ENCODE results near the gene STIL. TPM values are rescaled to one million over a fixed set of nuclear protein-coding genes. Genes with fewer than 3 reads are reported as not detected.

Gene STIL
- total and polyA plus RNA-seq, 2 donors from 2014 or later = 0.28 to 2.5 TPM

GRCh38 chr1:47340227-47340626 is 26.3 kb upstream of the STIL start:
- H3K36me3 ChIP-seq (ENCODE audit: control insufficient read depth in 2 of 3, insufficient read depth in 3 of 3, low read length in 3 of 3) = no peaks in the 10 kb centered on the region
- no peak overlapping the region for H3K27ac ChIP-seq (ENCODE audit: low read depth in 2 of 2, low read length in 2 of 2)
- H3K27me3 ChIP-seq (ENCODE audit: control insufficient read depth, insufficient read depth, low read length) = no peaks in the 10 kb centered on the region
- H3K4me3 ChIP-seq (ENCODE audit: low read length in 3 of 3) = no peak overlapping the region
- no peak for DNase-seq
- no peaks in the 10 kb centered on the region for H3K9me3 ChIP-seq (ENCODE audit: control insufficient read depth in 2 of 3, insufficient read depth in 1 of 3, low read length in 3 of 3)
- peaks cover 0 to 1% (median 0%) of the 10 kb centered on the region in 3 donors for H3K4me1 ChIP-seq (ENCODE audit: control insufficient read depth in 2 of 3, insufficient read depth in 2 of 3, low read depth in 1 of 3, low read length in 3 of 3)
- intact Hi-C loops (cut with DNase I) = no loop called here
- H3K9ac ChIP-seq (ENCODE audit: low read length in 3 of 3) = no peak overlapping the region
- no peak for FAIRE-seq
- TF ChIP-seq CTCF (IDR thresholded peaks at IDR 0.05; ENCODE audit: borderline replicate concordance, extremely low read depth, insufficient read depth) = no peak

- no peak overlapping the region for H3K9ac ChIP-seq (ENCODE audit: low read length in 3 of 3)
- intact Hi-C loops (cut with DNase I) = no loop called here
- no peaks in the 10 kb centered on the region for H3K9me3 ChIP-seq (ENCODE audit: control insufficient read depth in 2 of 3, insufficient read depth in 1 of 3, low read length in 3 of 3)
- H3K4me3 ChIP-seq (ENCODE audit: low read length in 3 of 3) = no peak overlapping the region
- no peaks in the 10 kb centered on the region for H3K27me3 ChIP-seq (ENCODE audit: control insufficient read depth, insufficient read depth, low read length)
- no peak for FAIRE-seq
- no peak overlapping the region for H3K27ac ChIP-seq (ENCODE audit: low read depth in 2 of 2, low read length in 2 of 2)
- no peak for TF ChIP-seq CTCF (IDR thresholded peaks at IDR 0.05; ENCODE audit: borderline replicate concordance, extremely low read depth, insufficient read depth)
- peaks cover 0 to 7% (median 0%) of the 10 kb centered on the region in 3 donors for H3K4me1 ChIP-seq (ENCODE audit: control insufficient read depth in 2 of 3, insufficient read depth in 2 of 3, low read depth in 1 of 3, low read length in 3 of 3)
- H3K36me3 ChIP-seq (ENCODE audit: control insufficient read depth in 2 of 3, insufficient read depth in 3 of 3, low read length in 3 of 3) = no peaks in the 10 kb centered on the region
- no peak for DNase-seq
Observed at GRCh38 chr1:47338249-47339077, 24.5 kb upstream of the STIL start.

- no peak for DNase-seq
- FAIRE-seq = peak; percentile 27
- intact Hi-C loops (cut with DNase I) = no loop called here
- no peaks in the 10 kb centered on the region for H3K9me3 ChIP-seq (ENCODE audit: control insufficient read depth in 2 of 3, insufficient read depth in 1 of 3, low read length in 3 of 3)
- H3K4me1 ChIP-seq (ENCODE audit: control insufficient read depth in 2 of 3, insufficient read depth in 2 of 3, low read depth in 1 of 3, low read length in 3 of 3) = peaks cover 0 to 14% (median 5%) of the 10 kb centered on the region in 3 donors
- H3K9ac ChIP-seq (ENCODE audit: low read length in 3 of 3) = no peak overlapping the region
- H3K27ac ChIP-seq (ENCODE audit: low read depth in 2 of 2, low read length in 2 of 2) = no peak overlapping the region
- no peak overlapping the region for H3K4me3 ChIP-seq (ENCODE audit: low read length in 3 of 3)
- TF ChIP-seq CTCF (IDR thresholded peaks at IDR 0.05; ENCODE audit: borderline replicate concordance, extremely low read depth, insufficient read depth) = no peak
- H3K36me3 ChIP-seq (ENCODE audit: control insufficient read depth in 2 of 3, insufficient read depth in 3 of 3, low read length in 3 of 3) = no peaks in the 10 kb centered on the region
- no peaks in the 10 kb centered on the region for H3K27me3 ChIP-seq (ENCODE audit: control insufficient read depth, insufficient read depth, low read length)
Observed at GRCh38 chr1:47337350-47337749, 23.4 kb upstream of the STIL start.

Data from kidney (tissue), 14 donors.